SU-DHL-6 (cell line): ENCODE measurements around the gene EPB41L3.

Experiments used
- H2AFZ ChIP-seq: fragments of 200-600 bp; sonication (generic); 2 replicates; pipeline ENCODE4 v1.6.1; 2014; ENCODE audit warnings: low read depth, mild to moderate bottlenecking, moderate library complexity, mixed read lengths, antibody characterized with exemption, low read length; ENCODE audit not compliant: severe bottlenecking
- H3F3A ChIP-seq: fragments of 200-600 bp; shearing (Covaris generic); 2 replicates; pipeline ENCODE4 v1.6.0; 2016; ENCODE audit warnings: antibody characterized with exemption, mild to moderate bottlenecking; ENCODE audit not compliant: insufficient read depth
- H3K27ac ChIP-seq: fragments of 200-600 bp; sonication (generic); 2 replicates; pipeline ENCODE4 v1.5.1; 2016; ENCODE audit warnings: low read depth, mild to moderate bottlenecking, low read length, moderate library complexity, mixed read lengths
- H3K27me3 ChIP-seq: fragments of 200-600 bp; sonication (generic), shearing (Covaris generic); 2 replicates; pipeline ENCODE4 v1.6.0; 2014; ENCODE audit warnings: mild to moderate bottlenecking, low read length
- H3K36me3 ChIP-seq: fragments of 200-600 bp; sonication (generic); 2 replicates; pipeline ENCODE4 v1.6.1; 2014; ENCODE audit warnings: mild to moderate bottlenecking, low read length, mixed read lengths
- H3K4me2 ChIP-seq: fragments of 300-600, 200-600 bp; shearing (Covaris generic), sonication (generic); 2 replicates; pipeline ENCODE4 v1.6.0; 2014; ENCODE audit warnings: low read length, low read depth, mild to moderate bottlenecking; ENCODE audit not compliant: poor library complexity, severe bottlenecking
- H3K4me3 ChIP-seq: fragments of 200-600 bp; sonication (generic); 2 replicates; pipeline ENCODE4 v1.5.1; 2014; ENCODE audit warnings: antibody characterized with exemption, low read length, mild to moderate bottlenecking, mixed read lengths; ENCODE audit not compliant: insufficient read depth, poor library complexity, severe bottlenecking
- H3K79me2 ChIP-seq: fragments of 200-600 bp; sonication (generic); 2 replicates; pipeline ENCODE4 v1.6.1; 2014; ENCODE audit warnings: mild to moderate bottlenecking, low read length, moderate library complexity; ENCODE audit not compliant: insufficient read depth
- H3K9ac ChIP-seq: fragments of 200-600 bp; sonication (generic); 2 replicates; pipeline ENCODE4 v1.7.0; 2014; ENCODE audit warnings: mild to moderate bottlenecking, low read length
- H3K9me2 ChIP-seq: fragments of 200-600 bp; sonication (generic); replicated peaks from 2 replicates; pipeline ENCODE4 v1.6.1; 2014; ENCODE audit warnings: low read length; ENCODE audit not compliant: insufficient read depth
- H3K9me3 ChIP-seq: fragments of 200-600 bp; sonication (generic); 2 replicates; pipeline ENCODE4 v1.6.1; 2014; ENCODE audit warnings: low read length, mixed read lengths; ENCODE audit not compliant: insufficient read depth
- H4K20me1 ChIP-seq: fragments of 200-600 bp; sonication (generic); 2 replicates; pipeline ENCODE4 v1.6.1; 2014; ENCODE audit warnings: low read depth, mild to moderate bottlenecking, antibody characterized with exemption, low read length, moderate library complexity, mixed read lengths
- CTCF ChIP-seq: fragments of 200-600 bp; sonication (generic); IDR thresholded peaks from one replicate; pipeline ENCODE4 v1.5.1; 2017; ENCODE audit warnings: antibody characterized with exemption, mild to moderate bottlenecking, low read length, moderate library complexity; ENCODE audit not compliant: insufficient read depth, poor library complexity, severe bottlenecking
- EZH2phosphoT487 ChIP-seq: fragments of 200-600 bp; sonication (generic), shearing (Covaris generic); conservative IDR thresholded peaks from 2 replicates; pipeline ENCODE4 v1.6.1; 2018; ENCODE audit warnings: mild to moderate bottlenecking, antibody characterized with exemption, low read length, moderate library complexity, mixed read lengths

Gene EPB41L3

GRCh38 chr18:5391409-5391808, 152.4 kb downstream of the EPB41L3 start:
- no peak for TF ChIP-seq EZH2phosphoT487
- TF ChIP-seq CTCF: no peak
- H3K4me3 ChIP-seq: no peak overlapping the region
- no peaks in the 10 kb centered on the region for H3K9me3 ChIP-seq
- no peaks in the 10 kb centered on the region for H3K9me2 ChIP-seq
- H3K79me2 ChIP-seq: no peaks in the 10 kb centered on the region
- no peak overlapping the region for H3K9ac ChIP-seq
- no peak overlapping the region for H2AFZ ChIP-seq
- no peaks in the 10 kb centered on the region for H3F3A ChIP-seq
- no peaks in the 10 kb centered on the region for H3K36me3 ChIP-seq
- H4K20me1 ChIP-seq: no peaks in the 10 kb centered on the region
- no peak overlapping the region for H3K4me2 ChIP-seq
- H3K27me3 ChIP-seq: no peaks in the 10 kb centered on the region
- H3K27ac ChIP-seq: no peak overlapping the region

GRCh38 chr18:5389356-5389755, 154.4 kb downstream of the EPB41L3 start:
- Histone ChIP-seq H3K9me3 (no peaks in the 10 kb centered on the region), H3K79me2 (no peaks in the 10 kb centered on the region), H2AFZ (no peak overlapping the region), H3K36me3 (no peaks in the 10 kb centered on the region), H3K9me2 (no peaks in the 10 kb centered on the region), H3F3A (no peaks in the 10 kb centered on the region), H4K20me1 (no peaks in the 10 kb centered on the region), H3K4me3 (no peak overlapping the region), H3K9ac (no peak overlapping the region), H3K4me2 (no peak overlapping the region), H3K27me3 (no peaks in the 10 kb centered on the region), H3K27ac (no peak overlapping the region)
- TF ChIP-seq EZH2phosphoT487 (no peak), CTCF (no peak)

- Histone ChIP-seq H3K9me3 (no peaks in the 10 kb centered on the region), H3K9ac (no peak overlapping the region), H3K79me2 (no peaks in the 10 kb centered on the region), H3K4me2 (no peak overlapping the region), H3K27me3 (no peaks in the 10 kb centered on the region), H3K4me3 (no peak overlapping the region), H4K20me1 (no peaks in the 10 kb centered on the region), H3K27ac (no peak overlapping the region), H2AFZ (no peak overlapping the region), H3K36me3 (no peaks in the 10 kb centered on the region), H3K9me2 (no peaks in the 10 kb centered on the region), H3F3A (no peaks in the 10 kb centered on the region)
- no peak for TF ChIP-seq EZH2phosphoT487
Observed at GRCh38 chr18:5388896-5389295, 154.9 kb downstream of the EPB41L3 start.

- H3K79me2 ChIP-seq: no peaks in the 10 kb centered on the region
- no peak overlapping the region for H3K4me3 ChIP-seq
- H3K9me2 ChIP-seq: no peaks in the 10 kb centered on the region
- no peaks in the 10 kb centered on the region for H3K27me3 ChIP-seq
- no peak overlapping the region for H3K4me2 ChIP-seq
- no peak overlapping the region for H2AFZ ChIP-seq
- H3K9ac ChIP-seq: no peak overlapping the region
- no peak overlapping the region for H3K27ac ChIP-seq
- TF ChIP-seq EZH2phosphoT487: no peak
- no peak for TF ChIP-seq CTCF
- H3K9me3 ChIP-seq: no peaks in the 10 kb centered on the region
- H3F3A ChIP-seq: no peaks in the 10 kb centered on the region
- H3K36me3 ChIP-seq: no peaks in the 10 kb centered on the region
- no peaks in the 10 kb centered on the region for H4K20me1 ChIP-seq
Observed at GRCh38 chr18:5380586-5380985, 163.2 kb downstream of the EPB41L3 start.
